Measurements from ENCODE around the gene FATE1. TPM values are rescaled to one million over a fixed set of nuclear protein-coding genes. Genes with fewer than 3 reads are reported as not detected.

Gene FATE1
- total and polyA plus RNA-seq, 4 donors, result not detected

DNA sequence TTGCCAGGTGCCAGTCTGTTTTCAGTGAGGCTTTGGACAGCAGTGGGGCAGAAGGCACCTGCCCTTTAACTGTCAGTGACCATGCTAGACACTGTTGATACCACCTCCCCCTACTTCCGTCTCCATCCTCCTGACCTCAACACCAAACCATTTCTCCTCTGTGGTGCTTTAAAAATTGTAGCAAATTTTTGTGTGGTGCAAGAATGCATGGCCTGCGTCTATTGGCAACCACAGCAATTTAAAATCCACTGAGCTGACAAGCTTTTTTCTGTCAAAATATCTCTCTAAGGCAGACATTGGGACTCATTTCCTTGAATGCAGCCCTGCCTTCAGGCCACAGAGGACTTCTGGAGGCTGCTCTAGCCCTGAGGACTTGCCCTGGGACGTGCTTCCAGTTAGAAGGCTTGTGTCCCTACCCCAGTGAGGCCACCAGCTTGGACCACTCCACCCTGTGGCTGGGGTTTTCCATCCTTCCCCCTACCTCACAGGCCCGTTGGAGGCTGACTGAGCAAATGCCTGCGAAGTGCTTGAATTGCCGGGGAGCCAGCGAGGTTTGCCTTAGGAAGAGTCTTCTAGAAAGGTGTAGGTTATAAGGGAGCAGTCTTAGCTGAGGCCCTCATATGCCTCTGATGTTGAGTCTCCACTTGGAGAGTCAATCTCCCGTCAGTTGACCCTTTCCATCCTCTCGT is 13.7 kb upstream of the FATE1 start:
- Histone ChIP-seq H3K27ac (ENCODE audit: low read depth in 1 of 2, low read length in 2 of 2) (no peak overlapping the region), H3K4me3 (ENCODE audit: low read depth in 1 of 3, low read length in 3 of 3) (no peak overlapping the region), H3K4me1 (ENCODE audit: control insufficient read depth in 4 of 4, insufficient read depth in 4 of 4, low read length in 3 of 4) (no peaks in the 10 kb centered on the region), H3K27me3 (ENCODE audit: control insufficient read depth in 4 of 4, insufficient read depth in 4 of 4, low read length in 3 of 4) (no peaks in the 10 kb centered on the region), H3K9me3 (ENCODE audit: control insufficient read depth in 4 of 4, low read length in 3 of 4) (no peaks in the 10 kb centered on the region), H3K36me3 (ENCODE audit: control insufficient read depth in 4 of 4, insufficient read depth in 3 of 4, low read depth in 1 of 4, low read length in 3 of 4) (no peaks in the 10 kb centered on the region), H3K9ac (ENCODE audit: low read depth in 1 of 2, low read length in 2 of 2) (no peak overlapping the region)
- TF ChIP-seq, protein P1, sequence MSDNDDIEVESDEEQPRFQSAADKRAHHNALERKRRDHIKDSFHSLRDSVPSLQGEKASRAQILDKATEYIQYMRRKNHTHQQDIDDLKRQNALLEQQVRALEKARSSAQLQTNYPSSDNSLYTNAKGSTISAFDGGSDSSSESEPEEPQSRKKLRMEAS (IDR thresholded peaks at IDR 0.05), result no peak
- TF ChIP-seq FOXA1 (IDR thresholded peaks at IDR 0.05), result no peak
- TF ChIP-seq FOXA2 (IDR thresholded peaks at IDR 0.05), result no peak
- TF ChIP-seq JUND (IDR thresholded peaks at IDR 0.05), result no peak
- TF ChIP-seq, protein P2, sequence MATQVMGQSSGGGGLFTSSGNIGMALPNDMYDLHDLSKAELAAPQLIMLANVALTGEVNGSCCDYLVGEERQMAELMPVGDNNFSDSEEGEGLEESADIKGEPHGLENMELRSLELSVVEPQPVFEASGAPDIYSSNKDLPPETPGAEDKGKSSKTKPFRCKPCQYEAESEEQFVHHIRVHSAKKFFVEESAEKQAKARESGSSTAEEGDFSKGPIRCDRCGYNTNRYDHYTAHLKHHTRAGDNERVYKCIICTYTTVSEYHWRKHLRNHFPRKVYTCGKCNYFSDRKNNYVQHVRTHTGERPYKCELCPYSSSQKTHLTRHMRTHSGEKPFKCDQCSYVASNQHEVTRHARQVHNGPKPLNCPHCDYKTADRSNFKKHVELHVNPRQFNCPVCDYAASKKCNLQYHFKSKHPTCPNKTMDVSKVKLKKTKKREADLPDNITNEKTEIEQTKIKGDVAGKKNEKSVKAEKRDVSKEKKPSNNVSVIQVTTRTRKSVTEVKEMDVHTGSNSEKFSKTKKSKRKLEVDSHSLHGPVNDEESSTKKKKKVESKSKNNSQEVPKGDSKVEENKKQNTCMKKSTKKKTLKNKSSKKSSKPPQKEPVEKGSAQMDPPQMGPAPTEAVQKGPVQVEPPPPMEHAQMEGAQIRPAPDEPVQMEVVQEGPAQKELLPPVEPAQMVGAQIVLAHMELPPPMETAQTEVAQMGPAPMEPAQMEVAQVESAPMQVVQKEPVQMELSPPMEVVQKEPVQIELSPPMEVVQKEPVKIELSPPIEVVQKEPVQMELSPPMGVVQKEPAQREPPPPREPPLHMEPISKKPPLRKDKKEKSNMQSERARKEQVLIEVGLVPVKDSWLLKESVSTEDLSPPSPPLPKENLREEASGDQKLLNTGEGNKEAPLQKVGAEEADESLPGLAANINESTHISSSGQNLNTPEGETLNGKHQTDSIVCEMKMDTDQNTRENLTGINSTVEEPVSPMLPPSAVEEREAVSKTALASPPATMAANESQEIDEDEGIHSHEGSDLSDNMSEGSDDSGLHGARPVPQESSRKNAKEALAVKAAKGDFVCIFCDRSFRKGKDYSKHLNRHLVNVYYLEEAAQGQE (IDR thresholded peaks at IDR 0.05), result no peak
- TF ChIP-seq HNF4A (conservative IDR thresholded peaks at IDR 0.05), result no peak
- no peak for TF ChIP-seq GABPA (IDR thresholded peaks at IDR 0.05 in 1 of 2, conservative IDR thresholded peaks at IDR 0.05 in 1 of 2)
- TF ChIP-seq TAF1 (conservative IDR thresholded peaks at IDR 0.05), result no peak
- TF ChIP-seq YY1 (IDR thresholded peaks at IDR 0.05), result no peak
- TF ChIP-seq HNF4G (IDR thresholded peaks at IDR 0.05), result no peak
- TF ChIP-seq, protein P3, sequence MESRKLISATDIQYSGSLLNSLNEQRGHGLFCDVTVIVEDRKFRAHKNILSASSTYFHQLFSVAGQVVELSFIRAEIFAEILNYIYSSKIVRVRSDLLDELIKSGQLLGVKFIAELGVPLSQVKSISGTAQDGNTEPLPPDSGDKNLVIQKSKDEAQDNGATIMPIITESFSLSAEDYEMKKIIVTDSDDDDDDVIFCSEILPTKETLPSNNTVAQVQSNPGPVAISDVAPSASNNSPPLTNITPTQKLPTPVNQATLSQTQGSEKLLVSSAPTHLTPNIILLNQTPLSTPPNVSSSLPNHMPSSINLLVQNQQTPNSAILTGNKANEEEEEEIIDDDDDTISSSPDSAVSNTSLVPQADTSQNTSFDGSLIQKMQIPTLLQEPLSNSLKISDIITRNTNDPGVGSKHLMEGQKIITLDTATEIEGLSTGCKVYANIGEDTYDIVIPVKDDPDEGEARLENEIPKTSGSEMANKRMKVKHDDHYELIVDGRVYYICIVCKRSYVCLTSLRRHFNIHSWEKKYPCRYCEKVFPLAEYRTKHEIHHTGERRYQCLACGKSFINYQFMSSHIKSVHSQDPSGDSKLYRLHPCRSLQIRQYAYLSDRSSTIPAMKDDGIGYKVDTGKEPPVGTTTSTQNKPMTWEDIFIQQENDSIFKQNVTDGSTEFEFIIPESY (IDR thresholded peaks at IDR 0.05), result no peak
- TF ChIP-seq CTCF (IDR thresholded peaks at IDR 0.05; ENCODE audit: low read depth, low read length, missing input control), result no peak
- no peak for TF ChIP-seq NR2F2 (IDR thresholded peaks at IDR 0.05)
- no peak for TF ChIP-seq RAD21 (IDR thresholded peaks at IDR 0.05)
- no peak for TF ChIP-seq SP1 (IDR thresholded peaks at IDR 0.05)
- DNase-seq (ENCODE audit: low spot score), result no peak
- 93% methylated on average over 9 of the region's 9 CpGs for WGBS

- 80% methylated on average over 7 of the region's 7 CpGs for WGBS
- DNase-seq (ENCODE audit: low spot score), result no peak
- H3K9ac ChIP-seq (ENCODE audit: low read depth in 1 of 2, low read length in 2 of 2), result no peak overlapping the region
Measured at GRCh38 chrX:151702741-151703340, 13.0 kb upstream of the FATE1 start.

More at GRCh38 chrX:151702741-151703340, 13.0 kb upstream of the FATE1 start:
- Histone ChIP-seq H3K36me3 (ENCODE audit: control insufficient read depth in 4 of 4, insufficient read depth in 3 of 4, low read depth in 1 of 4, low read length in 3 of 4) (no peaks in the 10 kb centered on the region), H3K4me3 (ENCODE audit: low read depth in 1 of 3, low read length in 3 of 3) (no peak overlapping the region), H3K27ac (ENCODE audit: low read depth in 1 of 2, low read length in 2 of 2) (no peak overlapping the region), H3K9me3 (ENCODE audit: control insufficient read depth in 4 of 4, low read length in 3 of 4) (no peaks in the 10 kb centered on the region), H3K27me3 (ENCODE audit: control insufficient read depth in 4 of 4, insufficient read depth in 4 of 4, low read length in 3 of 4) (no peaks in the 10 kb centered on the region), H3K4me1 (ENCODE audit: control insufficient read depth in 4 of 4, insufficient read depth in 4 of 4, low read length in 3 of 4) (no peaks in the 10 kb centered on the region)
- no peak for TF ChIP-seq CTCF (IDR thresholded peaks at IDR 0.05; ENCODE audit: low read depth, low read length, missing input control)

Measured in liver (tissue), 9 donors.